Esophagus (tissue), 2 donors: Measurements from ENCODE around the gene ABHD12B. TPM values are rescaled to one million over a fixed set of nuclear protein-coding genes. Genes with fewer than 3 reads are reported as not detected.
"Not testable (repeated sequence)": the region's sequence is repeated elsewhere in the genome, so short reads cannot be mapped to it uniquely, and the experiment has no call there.

Source experiments
- H3K27ac ChIP-seq, 2 donors: one replicate each; pipeline ENCODE4 v1.5.1; 2013; ENCODE audit warnings: low read depth in 2 of 2, mild to moderate bottlenecking in 2 of 2, inconsistent platforms in 1 of 2, low read length in 1 of 2, moderate library complexity in 1 of 2
- H3K27me3 ChIP-seq, 2 donors: one replicate each; pipeline ENCODE4 v1.6.1; 2013; ENCODE audit warnings: low read length in 2 of 2, control low read depth in 1 of 2, mild to moderate bottlenecking in 1 of 2; ENCODE audit not compliant: insufficient read depth in 2 of 2, control insufficient read depth in 1 of 2
- H3K36me3 ChIP-seq, 2 donors: one replicate each; pipeline ENCODE4 v1.6.1; 2013; ENCODE audit warnings: low read length in 1 of 2; ENCODE audit not compliant: control insufficient read depth in 2 of 2, insufficient read depth in 2 of 2
- H3K4me1 ChIP-seq, 2 donors: one replicate each; pipeline ENCODE4 v1.6.1; 2013; ENCODE audit warnings: low read length in 1 of 2; ENCODE audit not compliant: control insufficient read depth in 2 of 2, insufficient read depth in 2 of 2
- H3K4me3 ChIP-seq, 2 donors: one replicate each; pipeline ENCODE4 v1.5.1; 2013; ENCODE audit warnings: low read length in 2 of 2, mild to moderate bottlenecking in 2 of 2, low read depth in 1 of 2, moderate library complexity in 1 of 2
- H3K9me3 ChIP-seq, 2 donors: one replicate each; pipeline ENCODE4 v1.6.1; 2013; ENCODE audit warnings: mild to moderate bottlenecking in 2 of 2, low read depth in 1 of 2, low read length in 1 of 2, moderate library complexity in 1 of 2; ENCODE audit not compliant: control insufficient read depth in 2 of 2, insufficient read depth in 1 of 2
- WGBS, 2 donors: extraction: QIAGEN DNeasy Blood & Tissue Kit; methylation state at CpG; one replicate each; pipeline ENCODE4 v1.1.7; 2013; 5-methylcytosine and 5-hydroxymethylcytosine counted together
- polyA plus RNA-seq, 2 donors: library from polyadenylated mRNA; stranded (reverse); fragments of 200-250 nt; gene quantifications; one replicate each; pipeline ENCODE4 v1.2.3, GENCODE V29; 2013
- donor health status: healthy with polysubstance abuse.
- donor health status: Bipolar disorder and iron deficiency.

The ABHD12B gene
- polyA plus RNA-seq, 2 donors: 0.36 to 0.45 TPM

- Histone ChIP-seq H3K36me3 (no peaks in the 10 kb centered on the region), H3K4me1 (peaks cover 3 to 4% of the 10 kb centered on the region in 2 donors), H3K9me3 (no peaks in the 10 kb centered on the region), H3K27ac (peak overlapping the region in 1 of 2 donors; percentile 56), H3K27me3 (no peaks in the 10 kb centered on the region), H3K4me3 (no peak overlapping the region)
- WGBS, 2 donors: 58 to 63% methylated on average over 8 of the region's 8 CpGs
Observed at GRCh38 chr14:50882932-50883826, 11.3 kb downstream of the ABHD12B start.

DNA sequence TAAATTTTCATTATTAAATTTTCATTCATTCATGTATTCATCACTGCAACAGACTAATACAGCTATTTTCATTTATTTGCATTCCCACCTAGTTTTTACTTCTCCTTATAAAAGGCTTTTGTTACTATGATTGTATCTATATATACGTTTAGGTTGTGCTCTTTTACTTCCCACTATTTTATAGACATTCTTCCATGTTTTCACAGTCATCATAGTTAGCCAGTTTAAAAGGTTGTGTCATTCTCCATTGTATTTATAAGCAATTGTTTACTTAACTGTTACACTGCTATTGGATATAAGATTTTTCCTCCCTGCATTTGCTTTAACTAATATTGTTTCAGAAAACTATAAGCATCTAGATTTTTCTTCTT lies 12.0 kb downstream of the ABHD12B start:
- no peaks in the 10 kb centered on the region for H3K9me3 ChIP-seq
- no peak overlapping the region for H3K4me3 ChIP-seq
- H3K27ac ChIP-seq: no peak overlapping the region

DNA sequence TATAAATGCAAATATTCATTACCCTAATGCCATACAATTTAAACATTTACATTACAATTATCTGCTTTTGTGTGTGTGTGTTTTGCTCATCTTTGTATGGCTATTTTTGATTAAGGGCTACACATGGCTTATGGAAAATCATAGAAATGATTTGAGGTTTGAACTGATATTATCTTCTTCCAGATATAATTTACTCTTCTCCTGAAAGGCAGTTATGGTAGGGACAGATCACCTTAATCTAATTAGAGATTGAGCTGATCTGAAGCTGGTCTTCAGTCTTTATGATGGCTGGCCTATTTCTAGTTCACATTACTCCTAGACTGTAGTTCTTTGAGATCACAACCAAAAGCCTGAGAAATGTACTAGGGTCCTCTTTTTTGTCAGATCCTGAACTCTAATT lies 15.6 kb downstream of the ABHD12B start:
- no peaks in the 10 kb centered on the region for H3K36me3 ChIP-seq
- H3K27me3 ChIP-seq: no peaks in the 10 kb centered on the region
- H3K9me3 ChIP-seq: no peaks in the 10 kb centered on the region
- H3K4me3 ChIP-seq: no peak overlapping the region
- no peak overlapping the region for H3K27ac ChIP-seq
- H3K4me1 ChIP-seq: peaks cover 3 to 4% of the 10 kb centered on the region in 2 donors

More for the DNA sequence above, 12.0 kb downstream of the ABHD12B start:
- H3K36me3 ChIP-seq: no peaks in the 10 kb centered on the region
- peaks cover 3 to 4% of the 10 kb centered on the region in 2 donors for H3K4me1 ChIP-seq
- 64 to 85% methylated on average over 1 of the region's 1 CpG for WGBS, 2 donors
- no peaks in the 10 kb centered on the region for H3K27me3 ChIP-seq

DNA sequence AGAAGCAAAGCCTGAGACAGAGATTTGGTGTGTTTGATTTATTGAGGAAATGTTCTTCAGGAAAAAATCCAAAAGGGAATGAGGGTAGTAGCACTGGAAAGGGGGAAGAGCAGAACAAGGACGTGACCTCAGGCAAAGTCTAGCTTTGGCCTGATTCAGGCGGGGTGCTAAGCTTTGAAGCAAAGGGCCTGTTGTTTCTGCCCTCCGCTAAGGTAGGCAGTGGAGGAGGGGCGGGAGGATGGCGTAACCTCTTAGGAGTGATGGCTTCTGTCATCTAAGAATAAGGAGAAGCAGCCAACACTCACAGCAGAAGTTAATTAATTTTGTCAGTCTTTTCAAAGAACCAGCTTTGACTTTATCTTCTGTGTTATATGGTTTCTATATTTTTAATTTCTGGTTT lies 20.4 kb downstream of the ABHD12B start:
- Histone ChIP-seq H3K4me1 (no peaks in the 10 kb centered on the region), H3K4me3 (no peak overlapping the region), H3K9me3 (no peaks in the 10 kb centered on the region), H3K27me3 (no peaks in the 10 kb centered on the region), H3K27ac (no peak overlapping the region), H3K36me3 (no peaks in the 10 kb centered on the region)
- WGBS, 2 donors: 62 to 72% methylated on average over 5 of the region's 5 CpGs

GRCh38 chr14:50896421-50896820 lies 24.6 kb downstream of the ABHD12B start:
- H3K36me3 ChIP-seq, H3K27me3 ChIP-seq, H3K4me3 ChIP-seq, H3K9me3 ChIP-seq, H3K4me1 ChIP-seq: not testable (repeated sequence)
- 67 to 75% methylated on average over 4 to 5 of the region's 7 CpGs for WGBS, 2 donors
- peak overlapping the region; percentile 54 to 67 for H3K27ac ChIP-seq

- H3K4me1 ChIP-seq, H3K4me3 ChIP-seq, H3K9me3 ChIP-seq, H3K27ac ChIP-seq, H3K27me3 ChIP-seq, H3K36me3 ChIP-seq: not testable (repeated sequence)
- WGBS, 2 donors: 87 to 94% methylated on average over 1 of the region's 1 CpG
Observed at GRCh38 chr14:50897005-50897404, 25.2 kb downstream of the ABHD12B start.

- 93 to 95% methylated on average over 6 of the region's 6 CpGs for WGBS, 2 donors
- H3K27ac ChIP-seq: peak overlapping the region in 1 of 2 donors; percentile 57
- no peaks in the 10 kb centered on the region for H3K9me3 ChIP-seq
- no peaks in the 10 kb centered on the region for H3K27me3 ChIP-seq
- no peak overlapping the region for H3K4me3 ChIP-seq
- no peaks in the 10 kb centered on the region for H3K4me1 ChIP-seq
- H3K36me3 ChIP-seq: no peaks in the 10 kb centered on the region
Observed at GRCh38 chr14:50897658-50898175, 25.9 kb downstream of the ABHD12B start.

GRCh38 chr14:50901361-50901760 lies 29.5 kb downstream of the ABHD12B start:
- H3K27ac ChIP-seq: no peak overlapping the region
- H3K27me3 ChIP-seq: no peaks in the 10 kb centered on the region
- H3K4me1 ChIP-seq: no peaks in the 10 kb centered on the region
- no peaks in the 10 kb centered on the region for H3K36me3 ChIP-seq
- no peak overlapping the region for H3K4me3 ChIP-seq
- WGBS, 2 donors: 85 to 92% methylated on average over 3 of the region's 3 CpGs
- no peaks in the 10 kb centered on the region for H3K9me3 ChIP-seq

GRCh38 chr14:50904719-50905118 lies 32.9 kb downstream of the ABHD12B start:
- H3K36me3 ChIP-seq: peaks cover 0 to 7% of the 10 kb centered on the region in 2 donors
- H3K9me3 ChIP-seq: no peaks in the 10 kb centered on the region
- no peak overlapping the region for H3K27ac ChIP-seq
- H3K4me1 ChIP-seq: no peaks in the 10 kb centered on the region
- no peak overlapping the region for H3K4me3 ChIP-seq
- no peaks in the 10 kb centered on the region for H3K27me3 ChIP-seq
